Measurements from ENCODE around the gene MRTFB. TPM values are rescaled to one million over a fixed set of nuclear protein-coding genes. Genes with fewer than 3 reads are reported as not detected.
A peak's percentile ranks its signal among the peaks of the same experiment; 100 is the strongest.

Gene MRTFB
- total RNA-seq, 1 experiment from 2014 or later, result 30.0 TPM

GRCh38 chr16:14199624-14200023 lies 128.5 kb downstream of the MRTFB start:
- POLR2A ChIA-PET, result no interaction called here
- no peak overlapping the region for H3K27ac Mint-ChIP-seq (ENCODE audit: low read depth, unreplicated experiment)
- DNase-seq (ENCODE audit: unreplicated experiment), result no peak

GRCh38 chr16:14202095-14202494 lies 131.0 kb downstream of the MRTFB start:
- CTCF ChIA-PET, result interaction anchor here (1.0 to 1.3 kb wide), 3 partner anchors 13 to 34 kb away, joined by 3 read pairs; no protein-coding TSS in a partner anchor
- Mint-ChIP-seq H3K36me3 (ENCODE audit: insufficient read depth, unreplicated experiment) (peaks cover 6% of the 10 kb centered on the region), H3K4me1 (ENCODE audit: insufficient read depth, unreplicated experiment) (peaks cover 12% of the 10 kb centered on the region), H3K9me3 (ENCODE audit: unreplicated experiment) (peaks cover 10% of the 10 kb centered on the region), H3K27ac (ENCODE audit: low read depth, unreplicated experiment) (no peak overlapping the region), H3K27me3 (ENCODE audit: insufficient read depth, unreplicated experiment) (no peaks in the 10 kb centered on the region), H3K4me3 (ENCODE audit: unreplicated experiment) (no peak overlapping the region)
- POLR2A ChIA-PET, result no interaction called here
- BruUV-seq (replicated peaks), result no TSS peak
- no peak for TF ChIP-seq CTCF (IDR thresholded peaks at IDR 0.05; ENCODE audit: unreplicated experiment)
- intact Hi-C loops (cut with micrococcal nuclease), result no loop called here
- DNase-seq (ENCODE audit: unreplicated experiment), result no peak

More at GRCh38 chr16:14199624-14200023, 128.5 kb downstream of the MRTFB start:
- TF ChIP-seq CTCF (IDR thresholded peaks at IDR 0.05; ENCODE audit: unreplicated experiment), result no peak
- H3K9me3 Mint-ChIP-seq (ENCODE audit: unreplicated experiment), result peaks cover 10% of the 10 kb centered on the region
- no TSS peak for BruUV-seq (replicated peaks)
- no peaks in the 10 kb centered on the region for H3K27me3 Mint-ChIP-seq (ENCODE audit: insufficient read depth, unreplicated experiment)
- intact Hi-C loops (cut with micrococcal nuclease), result no loop called here
- CTCF ChIA-PET, result interaction anchor here (1.7 kb wide), 1 partner anchor 13 kb away, joined by 9 read pairs; no protein-coding TSS in a partner anchor
- no peak overlapping the region for H3K4me3 Mint-ChIP-seq (ENCODE audit: unreplicated experiment)
- peaks cover 6% of the 10 kb centered on the region for H3K36me3 Mint-ChIP-seq (ENCODE audit: insufficient read depth, unreplicated experiment)
- H3K4me1 Mint-ChIP-seq (ENCODE audit: insufficient read depth, unreplicated experiment), result peaks cover 12% of the 10 kb centered on the region

- ChIA-PET CTCF (interaction anchor here (1.0 to 1.3 kb wide), 3 partner anchors 13 to 33 kb away, joined by 3 read pairs; no protein-coding TSS in a partner anchor), POLR2A (interaction anchor here (0.6 kb wide), 2 partner anchors 139 to 246 kb away, joined by 3 to 4 read pairs; no protein-coding TSS in a partner anchor)
- H3K27ac Mint-ChIP-seq (ENCODE audit: low read depth, unreplicated experiment), result no peak overlapping the region
- peaks cover 10% of the 10 kb centered on the region for H3K9me3 Mint-ChIP-seq (ENCODE audit: unreplicated experiment)
- intact Hi-C loops (cut with micrococcal nuclease), result no loop called here
- H3K4me1 Mint-ChIP-seq (ENCODE audit: insufficient read depth, unreplicated experiment), result peaks cover 12% of the 10 kb centered on the region
- DNase-seq (ENCODE audit: unreplicated experiment), result peak; percentile 13
- BruUV-seq (replicated peaks), result no TSS peak
- no peak overlapping the region for H3K4me3 Mint-ChIP-seq (ENCODE audit: unreplicated experiment)
- peaks cover 6% of the 10 kb centered on the region for H3K36me3 Mint-ChIP-seq (ENCODE audit: insufficient read depth, unreplicated experiment)
- no peaks in the 10 kb centered on the region for H3K27me3 Mint-ChIP-seq (ENCODE audit: insufficient read depth, unreplicated experiment)
- TF ChIP-seq CTCF (IDR thresholded peaks at IDR 0.05; ENCODE audit: unreplicated experiment), result peak; percentile 15
Observed at GRCh38 chr16:14202697-14203096, 131.6 kb downstream of the MRTFB start.

- Mint-ChIP-seq H3K27me3 (ENCODE audit: insufficient read depth, unreplicated experiment) (no peaks in the 10 kb centered on the region), H3K4me1 (ENCODE audit: insufficient read depth, unreplicated experiment) (peaks cover 12% of the 10 kb centered on the region), H3K4me3 (ENCODE audit: unreplicated experiment) (no peak overlapping the region), H3K27ac (ENCODE audit: low read depth, unreplicated experiment) (no peak overlapping the region), H3K36me3 (ENCODE audit: insufficient read depth, unreplicated experiment) (peaks cover 6% of the 10 kb centered on the region), H3K9me3 (ENCODE audit: unreplicated experiment) (peaks cover 10% of the 10 kb centered on the region)
- intact Hi-C loops (cut with micrococcal nuclease), result no loop called here
- no peak for DNase-seq (ENCODE audit: unreplicated experiment)
- TF ChIP-seq CTCF (IDR thresholded peaks at IDR 0.05; ENCODE audit: unreplicated experiment), result no peak
- ChIA-PET CTCF (interaction anchor here (1.0 to 1.3 kb wide), 3 partner anchors 20 to 280 kb away, joined by 3 to 4 read pairs (median 3); no protein-coding TSS in a partner anchor), POLR2A (interaction anchor here (0.6 kb wide), 2 partner anchors 139 to 246 kb away, joined by 3 to 4 read pairs; no protein-coding TSS in a partner anchor)
- no TSS peak for BruUV-seq (replicated peaks)
Observed at GRCh38 chr16:14203166-14203565, 132.0 kb downstream of the MRTFB start.

Data from MCF 10A (cell line).